Effector CD4-positive, alpha-beta T cell (primary cell): ENCODE measurements around the gene PLAGL2.

Experiments
- DNase-seq: peaks from one replicate; pipeline ENCODE4 v3.0.0-alpha.2; 2020

Gene PLAGL2

GRCh38 chr20:32144898-32145662 lies 62.5 kb downstream of the PLAGL2 start:
- DNase-seq: no peak

- no peak for DNase-seq
Measured at GRCh38 chr20:32142991-32143390, 64.6 kb downstream of the PLAGL2 start.
